KMS-11 (cell line): ENCODE measurements around the gene TPX2.

Experiments used
- H2AFZ ChIP-seq: fragments of 200-600 bp; sonication (generic); 2 replicates; pipeline ENCODE4 v1.6.1; 2016; ENCODE audit warnings: antibody characterized with exemption, mixed run types, low read depth
- H3K27ac ChIP-seq: fragments of 200-600 bp; sonication (generic); 2 replicates; pipeline ENCODE4 v1.6.1; 2016; ENCODE audit warnings: mild to moderate bottlenecking, mixed run types
- H3K27me3 ChIP-seq: fragments of 200-600 bp; sonication (generic); 2 replicates; pipeline ENCODE4 v1.6.1; 2017; ENCODE audit warnings: mild to moderate bottlenecking, low read depth, mixed run types, moderate library complexity; ENCODE audit not compliant: insufficient read depth
- H3K36me3 ChIP-seq: fragments of 200-600 bp; sonication (generic); 2 replicates; pipeline ENCODE4 v1.6.1; 2017; ENCODE audit warnings: mild to moderate bottlenecking, mixed run types; ENCODE audit not compliant: insufficient read depth
- H3K4me1 ChIP-seq: fragments of 200-600 bp; sonication (generic); 2 replicates; pipeline ENCODE4 v1.6.1; 2016; ENCODE audit warnings: mild to moderate bottlenecking, low read depth, mixed run types; ENCODE audit not compliant: poor library complexity, severe bottlenecking
- H3K4me2 ChIP-seq: fragments of 200-600 bp; sonication (generic); 2 replicates; pipeline ENCODE4 v1.7.0; 2016; ENCODE audit warnings: mild to moderate bottlenecking, mixed run types
- H3K4me3 ChIP-seq: fragments of 200-600 bp; sonication (generic); IDR thresholded peaks from 2 replicates; pipeline ENCODE4 v1.6.1; 2017; ENCODE audit warnings: low read depth, low read length, mixed read lengths; ENCODE audit not compliant: insufficient read depth
- H3K79me2 ChIP-seq: fragments of 200-600 bp; sonication (generic); 2 replicates; pipeline ENCODE4 v1.6.1; 2016; ENCODE audit warnings: low read depth, mixed run types; ENCODE audit not compliant: insufficient read depth
- H3K9ac ChIP-seq: fragments of 200-600 bp; sonication (generic); 2 replicates; pipeline ENCODE4 v1.6.1; 2016; ENCODE audit warnings: mild to moderate bottlenecking, mixed run types
- H4K20me1 ChIP-seq: fragments of 200-600 bp; sonication (generic); 2 replicates; pipeline ENCODE4 v1.6.1; 2016; ENCODE audit warnings: mild to moderate bottlenecking, mixed run types; ENCODE audit not compliant: insufficient read depth
- TF ChIP-seq, protein P1 (sequence below): fragments of 200-600 bp; sonication (generic); conservative IDR thresholded peaks from 2 replicates; pipeline ENCODE4 v1.6.1; 2017; ENCODE audit warnings: low read depth, mild to moderate bottlenecking, antibody characterized with exemption, low read length, moderate library complexity, mixed read lengths

The TPX2 gene

DNA sequence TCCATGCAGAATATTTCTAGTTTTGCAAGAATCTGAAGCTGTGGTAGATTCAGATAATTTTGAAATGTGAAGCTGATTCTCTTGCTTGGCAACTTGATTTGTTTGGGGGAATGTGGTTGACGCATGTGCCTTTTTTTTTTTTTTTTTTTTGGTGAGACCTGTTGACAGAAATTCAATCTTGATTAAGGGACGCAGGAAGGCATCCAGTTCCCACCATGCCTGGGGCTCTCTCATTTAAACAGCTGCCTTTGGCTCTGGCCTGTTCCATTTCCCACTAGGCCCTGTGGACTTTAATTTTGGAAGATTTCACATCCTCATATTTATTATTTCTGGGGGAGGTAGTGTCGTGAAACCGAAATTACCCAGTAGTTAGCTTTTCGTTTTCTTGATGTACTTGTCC, 8.6 kb downstream of the TPX2 start:
- Histone ChIP-seq H3K4me2 (no peak overlapping the region), H2AFZ (no peak overlapping the region)

DNA sequence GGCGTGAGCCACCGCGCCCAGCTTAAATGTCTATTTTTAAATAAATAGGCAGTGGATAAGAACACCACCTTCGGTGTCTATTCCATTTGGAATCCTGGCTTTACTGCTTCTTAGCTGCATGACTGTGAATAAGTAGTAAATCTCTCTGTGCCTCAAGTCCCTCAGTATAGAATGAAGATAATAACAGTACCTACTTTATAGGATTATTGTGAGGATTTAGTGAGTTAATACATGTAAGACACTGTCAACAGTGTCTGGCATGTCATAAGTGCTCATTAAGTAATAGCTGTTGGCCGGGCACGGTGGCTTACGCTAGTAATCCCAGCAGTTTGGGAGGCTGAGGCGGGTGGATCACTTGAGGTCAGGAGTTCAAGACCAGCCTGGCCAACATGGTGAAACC, 10.1 kb downstream of the TPX2 start:
- no peak overlapping the region for H3K9ac ChIP-seq
- peaks cover 97% of the 10 kb centered on the region for H3K79me2 ChIP-seq
- no peaks in the 10 kb centered on the region for H4K20me1 ChIP-seq
- no peak overlapping the region for H3K4me3 ChIP-seq
- peaks cover 7% of the 10 kb centered on the region; the same call in 1 of the 2 replicates for H3K36me3 ChIP-seq
- peaks cover 24% of the 10 kb centered on the region for H3K4me1 ChIP-seq
- TF ChIP-seq, protein P1, sequence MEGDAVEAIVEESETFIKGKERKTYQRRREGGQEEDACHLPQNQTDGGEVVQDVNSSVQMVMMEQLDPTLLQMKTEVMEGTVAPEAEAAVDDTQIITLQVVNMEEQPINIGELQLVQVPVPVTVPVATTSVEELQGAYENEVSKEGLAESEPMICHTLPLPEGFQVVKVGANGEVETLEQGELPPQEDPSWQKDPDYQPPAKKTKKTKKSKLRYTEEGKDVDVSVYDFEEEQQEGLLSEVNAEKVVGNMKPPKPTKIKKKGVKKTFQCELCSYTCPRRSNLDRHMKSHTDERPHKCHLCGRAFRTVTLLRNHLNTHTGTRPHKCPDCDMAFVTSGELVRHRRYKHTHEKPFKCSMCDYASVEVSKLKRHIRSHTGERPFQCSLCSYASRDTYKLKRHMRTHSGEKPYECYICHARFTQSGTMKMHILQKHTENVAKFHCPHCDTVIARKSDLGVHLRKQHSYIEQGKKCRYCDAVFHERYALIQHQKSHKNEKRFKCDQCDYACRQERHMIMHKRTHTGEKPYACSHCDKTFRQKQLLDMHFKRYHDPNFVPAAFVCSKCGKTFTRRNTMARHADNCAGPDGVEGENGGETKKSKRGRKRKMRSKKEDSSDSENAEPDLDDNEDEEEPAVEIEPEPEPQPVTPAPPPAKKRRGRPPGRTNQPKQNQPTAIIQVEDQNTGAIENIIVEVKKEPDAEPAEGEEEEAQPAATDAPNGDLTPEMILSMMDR = no peak
- H2AFZ ChIP-seq = no peak overlapping the region
- no peaks in the 10 kb centered on the region for H3K27me3 ChIP-seq
- no peak overlapping the region for H3K4me2 ChIP-seq
- no peak overlapping the region for H3K27ac ChIP-seq

More for the DNA sequence above, 8.6 kb downstream of the TPX2 start:
- no peak overlapping the region for H3K9ac ChIP-seq
- peaks cover 7% of the 10 kb centered on the region; the same call in 1 of the 2 replicates for H3K36me3 ChIP-seq
- H3K27ac ChIP-seq = no peak overlapping the region
- no peak overlapping the region for H3K4me3 ChIP-seq
- peaks cover 97% of the 10 kb centered on the region for H3K79me2 ChIP-seq
- H3K4me1 ChIP-seq = peaks cover 26% of the 10 kb centered on the region
- TF ChIP-seq, protein P1 = no peak
- H3K27me3 ChIP-seq = no peaks in the 10 kb centered on the region
- H4K20me1 ChIP-seq = no peaks in the 10 kb centered on the region

DNA sequence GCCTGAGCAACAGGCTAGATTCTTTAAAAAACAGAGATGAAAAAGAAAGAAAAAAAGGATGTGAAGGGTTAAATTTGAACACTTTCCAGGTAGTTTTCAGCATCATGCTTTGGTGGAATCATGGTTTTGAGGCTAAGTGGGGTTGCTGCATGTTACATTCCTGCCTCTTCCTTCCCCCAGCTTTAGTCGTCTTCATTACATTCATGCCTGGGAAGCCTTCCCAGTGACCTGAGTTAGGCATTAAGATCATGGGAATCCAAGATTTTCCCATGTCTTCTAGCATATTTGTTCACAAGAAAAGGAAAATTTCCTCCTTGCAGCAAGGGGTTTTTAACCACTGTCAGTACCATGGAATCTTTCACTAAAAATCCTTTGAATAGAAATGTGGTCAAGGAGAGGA, 12.0 kb downstream of the TPX2 start:
- no peak overlapping the region for H3K4me3 ChIP-seq
- no peak overlapping the region for H3K4me2 ChIP-seq
- H3K4me1 ChIP-seq = peaks cover 5% of the 10 kb centered on the region
- H3K9ac ChIP-seq = no peak overlapping the region
- H4K20me1 ChIP-seq = 0 out of 2 replicates have a peak, but pooled peaks cover 4% of the 10 kb centered on the region
- peaks cover 7% of the 10 kb centered on the region; the same call in 1 of the 2 replicates for H3K36me3 ChIP-seq
- no peak overlapping the region for H2AFZ ChIP-seq
- H3K27me3 ChIP-seq = no peaks in the 10 kb centered on the region
- H3K79me2 ChIP-seq = peaks cover 96% of the 10 kb centered on the region
- TF ChIP-seq, protein P1 = no peak
- H3K27ac ChIP-seq = no peak overlapping the region

DNA sequence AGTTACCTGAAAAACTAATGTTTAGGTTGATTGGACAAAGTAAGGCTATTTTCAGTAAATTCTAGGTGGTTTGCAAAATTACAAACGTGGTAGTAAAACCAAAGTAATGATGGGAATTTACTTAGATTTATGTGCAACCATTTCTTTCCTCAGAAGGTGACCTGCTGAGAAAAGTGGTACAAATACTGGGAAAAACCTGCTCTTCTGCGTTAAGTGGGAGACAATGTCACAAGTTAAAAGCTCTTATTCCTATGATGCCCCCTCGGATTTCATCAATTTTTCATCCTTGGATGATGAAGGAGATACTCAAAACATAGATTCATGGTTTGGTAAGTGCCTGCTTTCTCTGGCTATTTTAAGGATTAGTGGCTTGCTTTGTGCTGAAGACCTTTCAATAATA, 18.2 kb downstream of the TPX2 start:
- Histone ChIP-seq H3K79me2 (peaks cover 60% of the 10 kb centered on the region), H3K4me1 (no peaks in the 10 kb centered on the region), H3K27ac (no peak overlapping the region), H3K4me2 (no peak overlapping the region), H4K20me1 (0 out of 2 replicates have a peak, but pooled peaks cover 5% of the 10 kb centered on the region), H3K9ac (no peak overlapping the region), H3K27me3 (no peaks in the 10 kb centered on the region), H3K36me3 (peaks cover 10% of the 10 kb centered on the region; the same call in 1 of the 2 replicates), H2AFZ (no peak overlapping the region), H3K4me3 (no peak overlapping the region)
- TF ChIP-seq, protein P1 = no peak
